ENCODE data around the gene PRDM8.
"Not testable (repeated sequence)": the region's sequence is repeated elsewhere in the genome, so short reads cannot be mapped to it uniquely, and the experiment has no call there.

Gene PRDM8

DNA sequence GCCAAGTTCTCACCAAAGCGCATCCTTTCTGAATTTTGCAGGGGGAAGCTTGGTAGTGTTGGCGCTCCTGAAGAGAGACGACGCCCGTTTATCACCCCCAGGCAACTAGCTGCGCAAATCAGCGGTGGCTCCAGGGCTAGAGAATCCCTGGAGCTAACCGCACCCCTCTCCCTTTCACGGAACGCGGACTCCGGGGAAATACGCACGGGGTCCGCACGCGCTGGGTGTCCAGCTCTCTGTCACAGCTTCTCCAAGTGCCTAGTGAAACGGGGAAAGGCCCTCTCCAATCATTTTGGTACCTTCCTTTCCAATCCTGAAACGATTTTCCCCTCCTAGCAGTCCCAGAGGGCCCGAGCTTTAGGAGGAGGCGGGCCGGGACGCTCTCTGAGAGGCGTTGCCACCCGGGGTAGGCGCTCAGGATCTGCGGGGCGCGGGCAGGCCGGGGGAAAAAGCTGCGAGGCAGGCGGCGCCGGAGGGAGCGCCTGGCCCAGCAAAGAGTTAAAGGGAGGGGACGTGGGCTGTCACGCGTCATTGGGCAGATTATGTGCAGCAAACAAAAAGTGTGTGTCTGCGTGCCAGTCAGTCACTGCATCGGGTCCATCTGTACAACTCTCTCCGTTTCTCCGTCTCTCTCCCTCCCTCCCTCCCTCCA is at the start of gene PRDM8:
Gene PRDM8, plus strand, starts transcription at position 582 of the 652 bp plus-strand sequence. CDS start 2,578 bp downstream, outside the sequence.
- DNase-seq: peak in 1 of 2 experiments; percentile 37

DNA sequence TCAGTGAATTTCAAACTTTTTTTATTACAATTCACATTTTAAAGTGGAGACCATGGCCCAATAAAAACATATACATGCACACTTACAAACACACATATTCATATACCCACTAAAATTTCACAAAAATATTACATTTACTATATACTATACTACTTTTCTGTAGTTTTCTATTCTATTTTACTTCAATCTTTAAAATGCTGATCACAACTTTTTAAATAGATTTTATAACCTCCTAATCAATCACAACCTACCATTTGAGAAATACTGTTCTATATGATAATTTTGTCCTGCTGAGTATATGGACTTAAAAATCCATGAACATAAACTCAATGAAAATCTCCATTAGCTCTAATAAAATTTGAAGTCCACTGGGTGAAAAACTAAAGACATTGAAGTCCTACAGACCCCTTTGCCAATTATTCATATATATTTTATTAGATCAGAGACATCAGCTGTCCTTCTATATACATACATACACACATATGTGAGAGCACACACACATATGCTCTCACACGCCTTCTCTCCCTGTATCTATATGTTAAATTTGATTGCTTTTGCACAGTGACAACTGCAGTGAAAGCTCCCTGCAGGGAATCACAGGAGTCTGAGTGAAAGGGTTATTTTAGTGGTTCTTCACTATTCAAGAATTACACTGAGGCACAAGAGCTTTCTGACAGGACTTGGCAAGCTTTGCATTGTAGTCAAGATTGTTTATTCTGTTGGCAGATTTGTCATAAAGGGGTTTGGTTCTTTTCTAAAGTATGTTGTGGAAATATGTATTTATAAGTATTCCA is 46.7 kb upstream of the PRDM8 start:
- no peak for DNase-seq

DNA sequence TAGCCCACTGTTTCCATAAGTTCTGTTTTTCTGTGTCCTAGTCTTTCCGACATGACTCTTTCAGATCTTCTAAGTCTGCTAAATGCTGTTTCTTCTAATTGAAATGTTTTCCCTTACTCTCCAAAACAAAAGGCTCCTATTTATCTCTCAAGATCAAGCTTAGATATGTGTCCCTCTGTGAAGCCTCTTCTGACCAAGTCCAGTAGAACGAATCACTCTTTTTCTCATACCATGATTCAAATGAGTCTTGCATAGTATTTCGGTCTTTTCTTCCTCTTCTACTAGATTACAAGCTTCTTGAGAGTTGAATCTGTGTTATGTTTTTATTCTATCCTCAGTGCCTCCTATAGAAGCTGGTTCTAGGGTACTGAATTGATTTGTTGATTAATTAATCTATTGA is 45.3 kb upstream of the PRDM8 start:
- DNase-seq: no peak

GRCh38 chr4:80153874-80154544 is 43.3 kb upstream of the PRDM8 start:
- DNase-seq: no peak

GRCh38 chr4:80154545-80154933 is 42.8 kb upstream of the PRDM8 start:
- no peak for DNase-seq

DNA sequence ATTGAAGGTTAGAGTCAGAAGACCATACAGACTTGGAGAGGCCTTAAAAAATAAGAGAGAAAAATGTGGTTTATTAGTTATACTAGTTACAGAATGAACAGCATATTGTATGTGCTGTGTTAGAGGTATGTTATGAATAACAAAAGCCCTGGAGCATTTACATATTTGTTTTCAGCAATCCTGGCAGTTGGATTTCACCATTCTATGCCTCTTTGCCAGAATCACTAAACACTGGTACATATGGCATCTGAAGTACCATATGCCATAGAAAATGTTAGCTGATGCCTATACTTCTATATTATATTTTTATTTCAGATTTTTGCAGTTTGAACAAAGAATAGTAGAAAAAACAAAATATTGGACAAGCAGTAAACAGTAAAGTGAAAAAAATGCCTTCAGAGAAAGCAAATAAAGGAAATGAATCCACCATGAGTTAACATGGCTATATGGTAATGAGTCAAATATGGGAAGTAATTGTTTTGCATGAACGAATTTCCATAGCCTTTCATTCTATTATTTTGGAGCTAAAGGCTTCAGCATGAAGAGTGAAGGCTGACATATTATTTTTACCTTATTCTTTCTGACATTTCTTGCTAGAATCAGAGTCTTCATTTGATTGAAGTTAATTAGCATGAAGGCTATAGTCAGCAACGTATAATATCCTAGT is 41.9 kb upstream of the PRDM8 start:
- DNase-seq: no peak

DNA sequence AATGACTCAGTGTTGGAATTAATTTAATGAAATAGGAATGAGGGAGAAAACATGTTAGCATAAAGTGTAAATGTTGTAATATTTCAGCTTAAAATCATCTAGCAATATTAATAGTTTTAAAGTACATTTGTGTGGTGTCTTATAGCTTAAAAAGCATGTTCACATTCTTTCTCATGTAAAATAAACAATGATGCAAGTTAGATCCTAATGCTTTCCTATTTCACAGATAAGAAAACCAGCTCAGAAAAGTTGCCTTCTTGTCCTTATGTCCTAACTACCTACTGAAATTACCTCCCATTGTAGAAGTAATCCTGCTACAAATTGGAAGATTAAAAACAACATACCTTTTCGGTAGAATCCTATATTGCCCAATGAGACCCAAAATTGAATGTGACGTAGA is 40.9 kb upstream of the PRDM8 start:
- no peak for DNase-seq

GRCh38 chr4:80161413-80162058 is 35.8 kb upstream of the PRDM8 start:
- no peak for DNase-seq

DNA sequence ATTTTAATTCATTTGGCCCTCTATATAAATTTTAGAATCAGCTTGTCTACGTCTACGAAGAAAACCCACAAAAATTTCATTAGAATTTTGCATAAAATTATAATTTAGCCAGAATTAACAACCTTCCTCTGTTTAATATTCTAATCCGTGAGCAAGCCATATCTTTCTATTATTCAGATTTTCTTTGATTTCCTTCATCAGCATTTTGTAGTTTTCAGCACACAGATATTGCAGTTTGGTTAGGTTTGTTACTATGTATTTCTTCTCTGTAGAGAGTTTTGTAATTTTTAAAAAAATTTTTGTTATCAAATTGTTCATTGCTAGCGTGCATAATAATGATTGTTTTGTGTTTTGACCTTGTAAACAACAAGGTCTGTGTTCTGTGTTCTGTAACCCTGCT is 34.9 kb upstream of the PRDM8 start:
- no peak for DNase-seq

GRCh38 chr4:80165855-80166254 is 31.4 kb upstream of the PRDM8 start:
- DNase-seq: no peak

GRCh38 chr4:80171251-80171650 is 26.1 kb upstream of the PRDM8 start:
- DNase-seq: peak in 1 of 2 experiments; percentile 33

- DNase-seq: no peak
Observed at GRCh38 chr4:80171656-80172055, 25.6 kb upstream of the PRDM8 start.

DNA sequence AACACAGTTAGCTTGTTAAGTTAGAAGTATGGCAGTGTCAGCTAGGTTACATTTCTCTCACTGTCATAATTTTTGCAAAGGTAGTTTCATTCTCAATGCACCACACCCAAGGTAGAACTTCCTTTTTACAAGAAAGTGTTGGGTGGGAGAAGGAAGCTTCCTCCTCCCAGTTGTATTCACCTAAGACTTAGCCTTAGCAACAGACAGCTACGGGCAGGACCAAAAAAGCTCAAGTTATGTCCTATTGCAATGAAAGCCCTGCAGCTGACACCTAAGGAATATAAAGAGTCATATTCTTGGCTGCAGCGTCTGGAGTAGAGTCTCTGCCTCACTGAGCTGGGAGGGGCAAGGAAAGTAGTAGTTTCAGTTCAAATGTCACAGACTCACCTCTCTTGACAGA is 25.1 kb upstream of the PRDM8 start:
- peak in 1 of 2 experiments; percentile 30 for DNase-seq

DNA sequence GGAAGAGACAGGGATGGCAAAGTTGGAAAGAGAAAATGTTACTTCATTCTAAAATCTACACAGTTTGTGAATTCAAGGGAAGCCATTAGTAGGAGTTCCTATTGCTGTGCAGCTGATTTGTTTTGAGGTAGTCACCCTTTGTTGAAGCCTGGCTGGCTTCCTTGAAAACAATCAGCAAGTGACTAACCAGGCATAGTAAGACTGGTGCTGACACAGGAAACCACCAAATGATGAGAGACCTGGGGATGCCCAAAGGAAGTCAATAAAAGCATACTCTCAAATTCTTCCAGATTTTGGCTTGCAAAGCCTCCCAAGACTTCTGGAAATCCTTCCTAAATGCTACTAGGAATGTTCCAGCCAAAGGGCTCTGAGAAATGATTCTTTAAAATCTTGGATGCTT is 23.9 kb upstream of the PRDM8 start:
- peak; percentile 41 to 43 for DNase-seq

DNA sequence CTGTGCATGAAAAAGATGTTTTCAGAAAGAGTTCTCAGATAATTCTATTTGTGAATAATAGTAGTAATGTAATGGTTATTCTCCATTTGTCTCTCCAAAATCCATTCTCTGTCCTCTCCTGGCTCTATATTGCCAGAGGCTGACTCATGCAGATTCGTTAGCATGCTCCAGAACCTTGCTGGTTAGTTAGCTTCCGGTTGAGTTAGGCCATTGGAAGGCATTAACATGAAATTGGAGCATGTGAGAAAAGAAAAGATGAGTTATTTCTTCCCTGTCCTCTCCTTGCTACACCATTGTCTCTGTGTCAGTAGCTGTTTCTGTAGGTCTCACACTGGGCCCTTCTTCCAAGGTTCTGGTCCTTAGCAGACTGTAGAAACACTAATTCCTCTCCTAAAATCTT is 23.5 kb upstream of the PRDM8 start:
- DNase-seq: no peak

- DNase-seq: not testable (repeated sequence)
Observed at GRCh38 chr4:80177793-80178192, 19.5 kb upstream of the PRDM8 start.

- no peak for DNase-seq
Observed at GRCh38 chr4:80178964-80179363, 18.3 kb upstream of the PRDM8 start.

GRCh38 chr4:80179637-80180161 is 17.6 kb upstream of the PRDM8 start:
- no peak for DNase-seq

DNA sequence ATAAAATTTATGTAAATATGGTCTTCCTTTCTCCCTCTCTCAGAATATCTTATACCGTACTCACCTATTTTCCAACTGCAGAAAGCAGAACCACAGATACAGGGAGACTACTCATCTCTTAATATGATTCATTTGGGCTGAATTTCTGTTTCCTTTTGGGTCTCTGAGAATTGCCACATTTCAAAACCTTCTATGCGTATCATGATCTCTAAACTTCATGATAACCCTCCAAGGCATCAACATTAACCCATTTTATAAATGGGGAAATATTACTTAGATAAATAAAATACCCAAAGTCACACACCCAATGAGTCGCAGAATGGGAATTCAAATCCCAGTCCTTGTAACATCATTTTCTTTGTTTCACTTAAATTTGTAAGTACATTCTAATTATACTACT is 16.6 kb upstream of the PRDM8 start:
- no peak for DNase-seq

- no peak for DNase-seq
Observed at GRCh38 chr4:80182237-80182866, 15.0 kb upstream of the PRDM8 start.

DNA sequence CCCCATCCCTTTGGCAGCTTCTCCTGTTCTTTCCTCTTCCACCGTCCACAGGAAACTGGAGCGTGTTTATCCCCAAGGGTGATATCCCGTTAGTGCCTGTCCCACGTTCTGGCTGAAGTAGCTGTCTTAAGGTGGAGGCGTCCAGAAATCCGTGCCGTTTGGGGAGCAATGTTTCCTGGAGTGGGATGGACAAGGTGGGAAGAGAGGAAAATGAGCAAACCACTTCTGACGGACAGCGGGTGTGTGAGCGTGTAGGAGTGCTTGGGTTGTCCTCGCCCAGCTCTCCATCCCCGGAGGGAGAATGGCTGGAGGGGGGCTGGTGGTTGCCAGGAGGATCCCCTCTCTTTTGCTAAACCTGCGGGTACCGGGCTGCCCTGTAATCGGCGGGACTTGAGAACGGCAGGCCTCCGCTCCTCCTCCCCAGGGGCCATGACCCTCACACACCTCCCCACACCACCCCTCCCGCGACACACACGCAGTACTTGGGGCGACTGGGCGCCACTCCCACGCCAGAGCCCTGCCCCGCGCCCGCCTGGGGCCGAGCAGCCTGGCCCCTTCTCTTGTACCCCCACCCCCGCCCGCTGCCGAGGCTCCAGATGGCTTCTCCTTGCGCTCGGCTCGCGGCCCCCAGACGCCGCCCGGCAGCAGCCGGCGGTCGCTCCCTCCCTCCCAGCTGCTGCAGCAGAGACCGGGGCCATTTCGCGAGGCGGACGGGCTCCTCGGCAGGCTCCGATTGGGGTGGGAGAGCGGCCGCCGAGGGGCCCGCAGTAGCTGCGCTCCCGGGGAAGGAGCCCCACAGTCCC is 13.9 kb upstream of the PRDM8 start:
- DNase-seq: no peak

All from activated CD4-positive, alpha-beta T cell treated with anti-CD3 and anti-CD28 coated beads, Interleukin-2, amount 50 U/mL, for 4 hours (primary cell).